ENCODE measurements around the gene UBTD1.
"Not testable (repeated sequence)": the region's sequence is repeated elsewhere in the genome, so short reads cannot be mapped to it uniquely, and the experiment has no call there.

UBTD1 gene

GRCh38 chr10:97509120-97509680 lies 10.5 kb downstream of the UBTD1 start:
- no peak overlapping the region for H3K4me3 ChIP-seq (ENCODE audit: low read length)
- DNase-seq (ENCODE audit: low read depth, low spot score) = no peak

GRCh38 chr10:97510686-97511085 lies 12.0 kb downstream of the UBTD1 start:
- no peak overlapping the region for H3K4me3 ChIP-seq (ENCODE audit: low read length)

DNA sequence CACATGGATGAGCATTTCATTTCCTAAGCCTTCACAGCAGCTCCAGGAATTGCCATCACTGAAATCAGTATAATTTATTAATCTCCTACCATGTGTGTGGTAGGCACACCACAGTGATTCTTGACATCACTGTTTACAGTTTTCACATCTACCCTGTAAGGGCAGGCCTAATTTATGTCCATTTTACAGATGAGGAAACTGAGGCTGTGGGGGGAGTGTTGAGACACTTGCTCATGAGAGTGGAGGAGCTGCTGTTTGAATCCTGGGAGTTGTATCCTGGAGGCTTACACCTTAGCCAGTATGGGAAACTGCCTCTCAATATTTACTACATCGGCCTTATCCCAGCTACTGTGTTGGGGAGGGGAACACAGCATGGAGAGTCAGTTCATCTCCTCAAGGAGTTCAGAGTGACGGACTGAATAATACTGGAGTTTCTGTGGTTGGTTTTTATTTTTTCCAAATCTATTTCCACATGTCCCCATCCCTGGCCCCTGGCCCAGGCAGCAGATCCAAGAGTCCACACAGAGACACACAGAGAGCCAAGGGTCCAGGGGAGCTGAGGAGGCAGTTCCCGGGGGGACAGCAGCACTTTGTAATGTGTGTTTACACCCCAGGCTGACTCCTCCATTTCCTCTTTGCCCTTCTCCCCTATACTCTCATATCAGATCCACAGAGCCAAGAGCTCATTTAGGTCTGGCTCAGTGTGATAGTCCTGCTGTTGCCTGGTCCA lies 13.2 kb downstream of the UBTD1 start:
- DNase-seq (ENCODE audit: low read depth, low spot score) = no peak
- no peak overlapping the region for H3K4me3 ChIP-seq (ENCODE audit: low read length)

More at GRCh38 chr10:97510686-97511085, 12.0 kb downstream of the UBTD1 start:
- DNase-seq (ENCODE audit: low read depth, low spot score) = no peak

- peak; percentile 23 for DNase-seq (ENCODE audit: low read depth, low spot score)
- no peak overlapping the region for H3K4me3 ChIP-seq (ENCODE audit: low read length)
These were observed 14.3 kb downstream of the UBTD1 start for GRCh38 chr10:97512993-97513392.

- H3K4me3 ChIP-seq (ENCODE audit: low read length) = no peak overlapping the region
- no peak for DNase-seq (ENCODE audit: low read depth, low spot score)
These were observed 15.6 kb downstream of the UBTD1 start for GRCh38 chr10:97514344-97514743.

DNA sequence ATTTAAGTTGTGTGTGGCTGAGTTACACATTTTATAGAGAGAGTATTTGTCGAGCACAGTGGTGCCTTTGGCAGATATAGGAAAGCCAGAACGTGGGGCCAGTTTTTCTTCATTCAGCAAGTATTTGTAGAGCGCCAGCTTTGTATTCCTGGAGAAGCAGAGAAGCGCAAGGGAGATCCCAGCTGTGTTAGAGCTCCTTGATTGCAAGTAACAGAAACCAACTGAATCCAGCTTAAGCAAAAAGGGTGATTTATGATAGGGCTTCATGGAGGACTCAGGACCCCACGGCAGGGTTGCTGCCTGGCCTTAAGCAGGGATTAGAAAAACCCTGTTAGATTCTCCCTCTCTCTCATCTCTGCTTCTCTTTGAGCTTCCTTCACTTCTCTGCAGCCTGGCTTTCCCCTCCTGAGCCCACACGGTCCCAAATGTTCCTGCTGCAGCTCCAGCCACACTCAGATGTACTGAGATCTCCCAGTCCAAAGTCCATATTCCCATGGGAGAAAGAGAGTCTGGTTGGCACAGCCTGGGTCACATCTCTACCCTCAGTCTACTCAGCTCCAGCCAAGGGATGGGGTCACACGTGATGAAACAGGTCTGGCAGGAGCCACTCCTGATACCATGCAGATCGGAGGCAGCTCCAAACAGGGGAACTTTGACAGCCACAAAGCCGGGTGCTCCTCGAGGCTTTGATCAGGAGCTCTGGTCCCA lies 16.7 kb downstream of the UBTD1 start:
- no peak overlapping the region for H3K4me3 ChIP-seq (ENCODE audit: low read length)
- DNase-seq (ENCODE audit: low read depth, low spot score) = no peak

DNA sequence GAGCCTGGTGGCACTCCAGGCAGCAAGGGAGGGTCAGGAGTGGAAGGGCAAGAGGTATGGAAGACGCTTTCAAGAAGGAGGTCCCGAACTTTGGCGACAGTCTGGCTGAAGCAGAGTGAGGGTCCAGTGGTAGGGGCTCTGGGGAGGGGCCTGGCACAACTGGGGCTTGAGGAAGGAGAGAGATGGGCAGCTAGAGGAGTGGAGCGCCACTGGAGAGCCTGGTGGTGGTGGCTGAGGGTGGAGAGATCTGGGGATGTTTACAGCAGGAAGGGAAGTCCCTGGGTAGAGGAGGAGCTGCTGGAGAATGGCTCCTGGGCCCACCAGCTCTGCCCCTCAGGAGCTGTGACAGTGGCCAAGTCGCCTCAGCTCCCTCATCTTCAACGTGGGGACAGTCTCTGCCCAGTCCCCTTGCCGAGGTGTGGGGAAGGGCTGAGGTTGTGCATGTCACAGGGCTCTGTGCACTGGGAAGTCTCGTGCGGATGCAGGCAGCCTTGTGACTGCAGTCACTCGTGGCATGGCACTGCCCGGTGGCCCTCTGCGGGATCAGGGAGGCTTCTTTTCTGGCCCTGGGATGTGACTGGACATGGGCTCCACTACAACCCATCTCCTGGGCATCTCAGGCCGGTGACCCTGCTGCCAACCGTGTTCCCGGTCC lies 18.5 kb downstream of the UBTD1 start:
- DNase-seq (ENCODE audit: low read depth, low spot score) = no peak
- H3K4me3 ChIP-seq (ENCODE audit: low read length) = no peak overlapping the region

DNA sequence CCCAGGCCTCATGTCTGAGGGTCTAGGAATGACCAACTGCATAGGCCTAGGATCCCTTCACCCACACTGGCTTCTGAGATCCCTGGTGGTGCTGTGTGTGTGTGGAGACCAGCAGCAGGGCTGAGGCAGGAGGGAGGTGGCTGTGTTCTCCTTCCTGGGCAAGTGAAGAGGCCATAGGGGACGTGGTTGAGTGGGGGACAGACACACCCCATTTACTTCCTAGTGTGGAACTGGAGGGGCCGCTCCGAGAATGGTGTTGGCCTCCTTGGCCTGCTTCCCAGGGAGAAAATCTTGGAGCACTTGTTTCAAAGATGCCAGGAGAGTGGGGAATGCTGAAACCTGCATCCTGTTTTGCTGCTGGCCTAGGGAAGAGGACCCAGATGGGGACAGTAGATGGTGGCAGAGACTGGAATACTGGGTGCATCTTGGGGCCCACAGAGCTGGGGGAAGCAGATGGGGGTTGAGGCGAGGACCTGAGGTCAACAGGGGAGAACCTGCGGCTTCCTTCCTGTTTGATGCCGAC lies 19.1 kb downstream of the UBTD1 start:
- H3K4me3 ChIP-seq (ENCODE audit: low read length) = no peak overlapping the region
- no peak for DNase-seq (ENCODE audit: low read depth, low spot score)

- no peak for DNase-seq (ENCODE audit: low read depth, low spot score)
- H3K4me3 ChIP-seq (ENCODE audit: low read length) = no peak overlapping the region
These were observed 19.7 kb downstream of the UBTD1 start for GRCh38 chr10:97518301-97519043.

DNA sequence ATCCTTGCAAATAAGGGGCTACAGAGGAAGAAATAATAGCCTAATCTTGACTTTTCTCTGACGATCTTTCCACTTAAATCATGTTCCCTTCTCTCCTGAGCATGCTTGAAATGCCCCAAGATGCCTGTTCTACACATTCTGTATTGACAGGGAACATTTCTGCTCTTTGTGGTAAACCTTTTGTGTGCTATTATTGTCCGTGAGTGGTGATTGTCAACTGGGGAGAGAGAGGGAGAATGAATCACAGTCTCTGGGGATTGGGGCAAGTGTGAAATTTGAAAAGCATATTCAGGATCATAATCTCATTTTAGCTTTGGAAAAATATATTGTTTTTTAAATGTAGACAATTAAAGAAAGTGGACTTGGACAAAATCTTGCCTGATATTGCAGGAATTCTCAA lies 20.6 kb downstream of the UBTD1 start:
- no peak overlapping the region for H3K4me3 ChIP-seq (ENCODE audit: low read length)
- DNase-seq (ENCODE audit: low read depth, low spot score) = no peak

- H3K4me3 ChIP-seq (ENCODE audit: low read length) = no peak overlapping the region
- DNase-seq (ENCODE audit: low read depth, low spot score) = no peak
These were observed 21.8 kb downstream of the UBTD1 start for GRCh38 chr10:97520520-97520919.

GRCh38 chr10:97520978-97521761 lies 22.4 kb downstream of the UBTD1 start:
- no peak for DNase-seq (ENCODE audit: low read depth, low spot score)
- no peak overlapping the region for H3K4me3 ChIP-seq (ENCODE audit: low read length)

DNA sequence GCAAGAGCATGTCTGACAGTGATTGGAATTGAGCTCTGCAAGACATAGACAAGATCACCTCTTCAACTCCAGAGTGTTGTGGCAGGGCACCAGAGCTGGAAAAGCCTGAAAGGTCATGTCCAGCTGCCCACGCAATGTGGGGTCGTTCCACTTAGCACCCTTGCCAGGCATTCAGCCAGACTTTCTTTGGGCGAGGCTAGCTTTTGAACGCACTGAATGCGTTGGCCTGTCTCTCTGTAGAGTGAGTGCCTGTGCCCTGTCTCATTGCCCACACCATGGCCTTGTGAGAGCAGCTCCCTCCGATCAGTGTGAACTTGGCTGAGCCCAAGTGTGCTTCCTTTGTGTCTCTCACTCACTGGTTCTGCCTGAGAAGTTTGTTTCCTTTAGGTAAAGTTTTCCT lies 23.3 kb downstream of the UBTD1 start:
- H3K4me3 ChIP-seq (ENCODE audit: low read length) = no peak overlapping the region
- DNase-seq (ENCODE audit: low read depth, low spot score) = no peak

GRCh38 chr10:97522937-97523336 lies 24.2 kb downstream of the UBTD1 start:
- no peak for DNase-seq (ENCODE audit: low read depth, low spot score)
- H3K4me3 ChIP-seq (ENCODE audit: low read length) = no peak overlapping the region

DNA sequence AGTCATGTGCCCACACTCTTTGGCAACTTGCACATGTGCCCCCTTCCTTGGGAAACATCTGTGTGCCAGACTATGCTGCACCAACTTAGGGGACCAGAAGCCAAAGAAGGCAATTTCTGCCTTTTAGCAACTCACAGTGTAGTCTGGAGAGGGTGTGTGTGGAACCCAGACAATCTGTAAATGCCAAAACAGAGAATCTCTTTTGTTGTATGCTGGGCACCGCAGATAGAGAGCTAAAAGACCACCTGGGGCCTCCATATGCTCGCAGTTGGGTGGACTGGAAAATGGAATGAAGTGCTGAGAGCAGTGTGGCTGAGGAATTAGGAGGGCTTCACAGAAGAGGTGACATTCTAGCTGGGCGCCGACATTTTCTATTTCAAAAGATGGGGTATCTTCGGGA lies 26.4 kb downstream of the UBTD1 start:
- no peak for DNase-seq (ENCODE audit: low read depth, low spot score)
- no peak overlapping the region for H3K4me3 ChIP-seq (ENCODE audit: low read length)

DNA sequence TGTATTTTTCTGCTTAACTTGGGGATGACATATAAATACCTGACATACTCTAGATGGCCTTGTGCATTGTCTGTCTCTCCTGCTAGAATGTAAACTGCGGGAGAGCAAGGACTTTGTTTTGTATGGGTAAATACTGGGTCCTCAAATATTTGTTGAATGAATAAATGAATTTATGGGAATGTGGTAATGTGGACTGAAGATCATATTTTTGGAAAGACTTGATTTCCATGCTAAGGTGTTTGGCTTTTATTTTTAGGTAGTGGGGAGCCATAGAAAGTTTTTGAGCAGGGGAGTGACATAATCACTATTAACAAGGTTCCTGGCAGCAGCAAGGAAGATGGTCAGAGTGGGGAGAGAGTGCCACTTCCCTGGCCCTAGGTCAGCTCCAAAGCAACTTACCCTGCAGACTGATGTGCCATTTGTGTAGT lies 27.0 kb downstream of the UBTD1 start:
- DNase-seq (ENCODE audit: low read depth, low spot score) = no peak
- no peak overlapping the region for H3K4me3 ChIP-seq (ENCODE audit: low read length)

- DNase-seq (ENCODE audit: low read depth, low spot score); H3K4me3 ChIP-seq (ENCODE audit: low read length): not testable (repeated sequence)
These were observed 30.2 kb downstream of the UBTD1 start for GRCh38 chr10:97528876-97529275.

- no peak overlapping the region for H3K4me3 ChIP-seq (ENCODE audit: low read length)
- DNase-seq (ENCODE audit: low read depth, low spot score) = no peak
These were observed 31.2 kb downstream of the UBTD1 start for GRCh38 chr10:97529685-97530465.

Data from Jurkat, Clone E6-1 (cell line).